Measurements from ENCODE around the gene NPC1L1. TPM values are rescaled to one million over a fixed set of nuclear protein-coding genes. Genes with fewer than 3 reads are reported as not detected.
A peak's percentile ranks its signal among the peaks of the same experiment; 100 is the strongest.

Gene NPC1L1
- total RNA-seq, 4 donors from 2014 or later, result 0.24 to 0.65 (median 0.28) TPM

- DNase-seq (ENCODE audit: low spot score), result no peak
- TF ChIP-seq CTCF (IDR thresholded peaks at IDR 0.05), result no peak
- ATAC-seq (ENCODE audit: low FRiP score), result peak; percentile 19
Measured at GRCh38 chr7:44539669-44540506, 1.2 kb downstream of the NPC1L1 start.

DNA sequence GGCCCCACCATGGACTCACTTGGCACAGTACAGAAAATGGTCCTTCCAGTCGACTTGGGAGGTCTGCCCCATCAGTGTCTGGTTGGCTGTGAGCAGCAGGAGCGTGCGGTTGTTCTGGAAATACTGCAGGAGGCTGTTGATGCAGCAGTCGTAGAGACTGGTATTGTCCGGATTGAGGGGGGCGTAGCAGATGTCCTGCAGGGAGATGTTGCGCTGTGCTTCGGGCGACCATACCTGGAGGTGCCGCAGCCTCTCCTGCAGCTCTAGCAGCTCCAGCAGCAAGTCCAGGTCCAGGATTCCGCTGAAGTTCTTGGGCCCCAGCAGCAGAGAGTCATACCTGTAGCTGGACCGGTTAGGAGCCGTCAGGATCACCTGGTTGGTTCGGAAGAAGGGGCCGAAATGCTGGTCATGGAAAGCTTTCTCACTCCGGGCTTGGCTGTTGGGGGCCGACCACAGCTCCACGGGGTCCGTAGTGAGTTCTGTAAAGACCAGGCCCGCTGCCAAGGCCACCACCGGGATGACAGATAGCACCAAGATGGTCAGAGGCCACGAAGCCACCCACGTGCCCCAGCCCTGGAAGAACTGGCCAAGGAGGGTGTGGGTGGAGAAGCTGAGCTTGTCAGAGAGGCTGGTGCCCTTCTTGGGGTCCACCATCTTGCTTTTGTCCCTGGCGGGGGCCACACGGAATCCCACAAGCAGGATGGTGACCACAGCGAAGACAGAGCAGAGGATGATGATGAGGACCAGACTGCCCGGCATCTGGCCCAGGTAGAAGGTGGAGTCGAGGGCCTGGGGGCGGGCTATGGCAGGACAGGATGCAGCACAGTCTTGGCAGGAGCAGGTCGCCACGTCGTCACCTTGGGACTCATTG, 2.1 kb downstream of the NPC1L1 start:
- ATAC-seq (ENCODE audit: low FRiP score), result no peak

DNA sequence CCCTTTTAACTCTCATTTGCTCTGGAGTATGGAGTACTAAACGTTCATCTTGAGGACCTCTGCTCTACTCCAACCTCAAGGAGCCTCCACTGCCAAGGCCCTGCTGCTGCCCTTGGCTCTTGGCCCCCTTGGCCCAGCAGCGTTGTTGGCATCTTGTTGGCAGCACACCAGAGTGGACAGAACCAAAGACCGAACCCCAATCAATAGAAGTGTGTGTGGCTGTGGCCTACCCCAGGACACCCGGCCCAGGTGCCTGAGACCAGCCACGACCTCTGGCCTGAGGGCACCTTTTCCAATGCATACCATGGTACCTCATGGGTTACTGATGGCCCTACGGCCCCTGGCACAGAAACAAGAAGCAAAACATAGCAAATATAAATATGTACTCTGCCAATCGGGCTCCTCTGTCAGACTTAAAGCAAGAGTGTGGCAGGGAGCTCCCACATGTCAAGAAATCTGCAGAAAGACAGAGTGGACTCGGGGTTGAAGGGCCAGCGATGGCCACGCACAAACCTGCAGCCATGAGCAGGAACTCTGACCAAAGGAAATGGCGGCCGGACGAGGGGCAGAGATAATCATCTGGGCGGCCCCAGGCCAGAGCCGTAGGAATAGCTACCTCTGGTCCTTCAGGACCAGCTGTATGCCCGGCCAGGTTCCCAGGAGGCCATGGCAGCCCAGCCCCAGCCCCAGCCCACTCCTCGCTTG, 2.9 kb downstream of the NPC1L1 start:
- ATAC-seq (ENCODE audit: low FRiP score) (no peak), DNase-seq (ENCODE audit: low spot score) (no peak)
- TF ChIP-seq CTCF (IDR thresholded peaks at IDR 0.05), result no peak

More for the DNA sequence above, 2.1 kb downstream of the NPC1L1 start:
- no peak for TF ChIP-seq CTCF (IDR thresholded peaks at IDR 0.05)
- DNase-seq (ENCODE audit: low spot score), result no peak

DNA sequence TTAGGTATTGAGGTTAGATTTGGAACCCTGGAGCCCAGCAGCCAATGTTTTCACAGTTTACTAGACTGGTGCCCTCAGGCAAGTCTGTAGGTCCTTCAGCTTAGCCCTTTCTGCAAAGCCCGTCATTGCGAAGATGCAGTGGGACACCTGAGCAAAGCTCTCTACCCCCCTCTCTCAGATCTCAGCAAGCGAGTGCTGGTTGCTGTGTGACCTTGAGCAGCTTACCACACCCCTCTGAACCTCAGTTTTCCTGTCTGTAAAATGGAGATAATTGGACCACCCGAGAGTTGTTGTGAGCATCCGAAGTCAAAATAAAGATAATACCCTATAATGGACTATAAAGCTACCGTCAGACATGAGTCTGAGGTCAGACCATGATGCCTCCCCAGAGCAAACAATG, 3.7 kb downstream of the NPC1L1 start:
- no peak for TF ChIP-seq CTCF (IDR thresholded peaks at IDR 0.05)
- DNase-seq (ENCODE audit: low spot score), result no peak
- ATAC-seq (ENCODE audit: low FRiP score), result no peak

DNA sequence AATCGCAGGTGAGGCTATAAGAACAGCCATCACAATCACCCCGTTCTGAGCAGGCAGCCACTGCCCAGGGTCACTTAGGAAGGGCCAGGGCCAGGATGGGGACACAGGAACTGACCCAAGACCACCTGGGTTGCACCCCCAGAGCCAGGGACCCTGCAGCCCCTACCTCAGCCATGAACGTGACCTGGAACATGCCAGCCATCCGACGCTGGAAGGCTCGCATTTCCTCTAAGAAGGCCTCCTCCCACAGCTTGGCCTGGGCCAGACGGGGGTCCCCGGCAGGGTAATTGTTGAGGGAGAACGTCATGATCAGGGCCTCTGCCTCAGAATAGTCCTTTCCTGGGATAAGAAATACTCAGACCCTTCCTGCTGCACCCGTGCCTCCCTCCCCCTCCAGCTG, 5.0 kb downstream of the NPC1L1 start:
- no peak for TF ChIP-seq CTCF (IDR thresholded peaks at IDR 0.05)
- ATAC-seq (ENCODE audit: low FRiP score) (no peak), DNase-seq (ENCODE audit: low spot score) (no peak)

- ATAC-seq (ENCODE audit: low FRiP score) (no peak), DNase-seq (ENCODE audit: low spot score) (no peak)
- TF ChIP-seq CTCF (IDR thresholded peaks at IDR 0.05), result no peak
Measured at GRCh38 chr7:44535348-44536064, 5.6 kb downstream of the NPC1L1 start.

Measured in omental fat pad (tissue), 4 donors.